ENCODE results near the gene MRPS5.

The MRPS5 gene

GRCh38 chr2:95076705-95077529 is 44.7 kb downstream of the MRPS5 start:
- TF ChIP-seq RAD21 (IDR thresholded peaks at IDR 0.05; ENCODE audit: low read depth) (peak; percentile 73), YY1 (IDR thresholded peaks at IDR 0.05; ENCODE audit: low read depth) (peak; percentile 45; the same call in 1 of the 2 replicates), TCF12 (IDR thresholded peaks at IDR 0.05; ENCODE audit: low read depth) (0 out of 2 replicates have a peak, but pooled peaks have one; percentile 20), TEAD4 (IDR thresholded peaks at IDR 0.05) (0 out of 2 replicates have a peak, but pooled peaks have one; percentile 21), FOXM1 (IDR thresholded peaks at IDR 0.05; ENCODE audit: borderline replicate concordance, low read depth) (no peak), CEBPB (IDR thresholded peaks at IDR 0.05) (no peak; the same call in 1 of the 2 replicates), TAF1 (IDR thresholded peaks at IDR 0.05; ENCODE audit: low read depth) (no peak), CREB1 (IDR thresholded peaks at IDR 0.05; ENCODE audit: low read depth) (no peak), REST (IDR thresholded peaks at IDR 0.05; ENCODE audit: low read depth) (no peak), NFIC (IDR thresholded peaks at IDR 0.05) (0 out of 2 replicates have a peak, but pooled peaks have one; percentile 15), ZBTB7A (IDR thresholded peaks at IDR 0.05; ENCODE audit: low read depth) (peak; percentile 82), MAX (IDR thresholded peaks at IDR 0.05) (peak; percentile 61), USF1 (IDR thresholded peaks at IDR 0.05) (no peak), EP300 (IDR thresholded peaks at IDR 0.05; ENCODE audit: borderline replicate concordance) (no peak; the same call in 1 of the 2 replicates), EGR1 (IDR thresholded peaks at IDR 0.05) (0 out of 2 replicates have a peak, but pooled peaks have one; percentile 36)

GRCh38 chr2:95075440-95076132 is 46.0 kb downstream of the MRPS5 start:
- no peak for TF ChIP-seq YY1 (IDR thresholded peaks at IDR 0.05; ENCODE audit: low read depth)
- TF ChIP-seq REST (IDR thresholded peaks at IDR 0.05; ENCODE audit: low read depth), result no peak
- TF ChIP-seq EP300 (IDR thresholded peaks at IDR 0.05; ENCODE audit: borderline replicate concordance), result no peak
- TF ChIP-seq TCF12 (IDR thresholded peaks at IDR 0.05; ENCODE audit: low read depth), result no peak
- TF ChIP-seq USF1 (IDR thresholded peaks at IDR 0.05), result no peak
- TF ChIP-seq CEBPB (IDR thresholded peaks at IDR 0.05), result no peak
- no peak for TF ChIP-seq ZBTB7A (IDR thresholded peaks at IDR 0.05; ENCODE audit: low read depth)
- no peak for TF ChIP-seq RAD21 (IDR thresholded peaks at IDR 0.05; ENCODE audit: low read depth)
- TF ChIP-seq NFIC (IDR thresholded peaks at IDR 0.05), result no peak
- no peak for TF ChIP-seq FOXM1 (IDR thresholded peaks at IDR 0.05; ENCODE audit: borderline replicate concordance, low read depth)
- no peak for TF ChIP-seq CREB1 (IDR thresholded peaks at IDR 0.05; ENCODE audit: low read depth)
- TF ChIP-seq TAF1 (IDR thresholded peaks at IDR 0.05; ENCODE audit: low read depth), result no peak
- TF ChIP-seq MAX (IDR thresholded peaks at IDR 0.05), result no peak
- TF ChIP-seq EGR1 (IDR thresholded peaks at IDR 0.05), result no peak
- TF ChIP-seq TEAD4 (IDR thresholded peaks at IDR 0.05), result no peak

GRCh38 chr2:95074663-95075439 is 46.8 kb downstream of the MRPS5 start:
- TF ChIP-seq CEBPB (IDR thresholded peaks at IDR 0.05), result no peak
- TF ChIP-seq EP300 (IDR thresholded peaks at IDR 0.05; ENCODE audit: borderline replicate concordance), result no peak
- TF ChIP-seq TAF1 (IDR thresholded peaks at IDR 0.05; ENCODE audit: low read depth), result no peak

GRCh38 chr2:95073856-95074662 is 47.5 kb downstream of the MRPS5 start:
- no peak for TF ChIP-seq USF1 (IDR thresholded peaks at IDR 0.05)
